MV-4-11 (cell line): ENCODE data around the gene KIAA1671.
"Not testable (repeated sequence)": the region's sequence is repeated elsewhere in the genome, so short reads cannot be mapped to it uniquely, and the experiment has no call there.

Source experiments
- DNase-seq: peaks from one replicate; lab custom pipeline; 2025; lab: John Stamatoyannopoulos, UW

Gene KIAA1671

DNA sequence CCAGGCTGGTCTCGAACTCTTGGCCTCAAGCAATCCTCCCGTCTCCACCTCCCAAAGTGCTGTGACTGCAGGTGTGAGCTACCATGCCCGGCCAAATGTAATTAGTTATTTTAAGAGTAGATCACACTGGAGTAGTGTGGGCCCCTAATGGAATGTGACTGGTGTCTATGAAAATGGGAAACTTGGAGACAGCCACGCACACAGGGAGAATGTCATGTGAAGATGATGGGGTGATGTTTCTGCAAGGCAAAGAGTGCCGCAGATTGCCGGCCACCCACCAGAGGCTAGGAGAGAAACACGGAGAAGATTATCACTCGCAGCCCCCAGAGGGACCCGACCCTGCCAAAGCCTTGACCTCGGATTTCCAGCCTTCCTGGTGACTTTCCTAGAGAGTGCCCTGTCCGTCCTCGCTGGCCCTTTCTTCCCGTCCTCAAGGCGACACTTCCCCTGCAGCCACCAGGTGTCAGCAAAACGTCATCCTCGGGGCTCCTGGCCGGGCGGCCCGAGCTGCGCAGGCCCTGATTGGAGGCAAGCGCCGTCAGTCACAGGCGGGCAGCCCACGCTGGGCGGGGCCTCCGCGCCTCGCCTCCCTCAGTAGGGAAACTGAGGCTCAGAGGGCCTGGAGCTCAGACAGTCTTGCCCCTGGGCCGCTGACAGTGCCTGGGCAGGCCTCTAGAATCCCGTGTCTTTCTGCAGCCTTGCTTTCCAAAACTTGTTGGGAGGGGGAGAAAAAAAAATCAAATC, 283.2 kb downstream of the KIAA1671 start:
- DNase-seq = peak; percentile 49

DNA sequence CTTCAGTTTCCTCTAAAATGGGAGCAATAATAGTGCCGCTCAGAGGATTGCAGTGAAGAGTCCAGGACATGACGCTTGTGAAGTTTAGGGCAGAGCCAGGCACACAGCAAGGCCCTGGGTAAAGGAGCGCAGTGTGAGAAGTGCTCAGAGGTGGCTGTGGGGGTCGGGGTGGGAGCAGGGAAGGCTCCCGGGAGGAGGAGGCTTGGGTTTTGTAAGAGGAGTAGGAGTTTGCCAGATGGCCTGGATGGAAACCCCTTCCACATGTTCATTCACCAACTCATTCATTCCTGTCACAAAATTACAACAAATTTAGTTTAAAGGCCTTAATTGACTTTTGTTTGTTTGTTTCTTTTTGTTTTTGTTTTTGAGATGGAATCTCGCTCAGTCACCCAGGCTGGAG, 283.9 kb downstream of the KIAA1671 start:
- DNase-seq = no peak

DNA sequence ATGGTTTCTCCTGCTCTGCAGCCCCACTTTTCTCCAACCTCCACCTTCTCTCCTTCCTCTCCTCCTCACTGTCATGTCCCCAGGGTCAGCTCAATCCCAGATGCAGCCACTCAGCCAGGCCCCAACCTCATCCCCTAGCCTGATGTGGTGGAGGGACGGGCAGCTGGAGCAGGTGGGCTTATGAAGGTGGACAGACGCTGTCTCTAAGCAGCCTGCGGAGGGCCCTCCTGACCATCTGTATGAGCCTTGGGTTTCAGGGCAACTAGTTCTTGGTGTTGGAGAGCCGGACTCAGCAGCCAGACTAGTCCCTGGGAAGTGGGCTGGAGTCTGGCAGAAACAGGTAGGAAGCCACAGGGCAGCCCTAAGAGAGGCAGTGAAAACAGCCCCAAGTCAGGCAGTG, 285.0 kb downstream of the KIAA1671 start:
- no peak for DNase-seq

DNA sequence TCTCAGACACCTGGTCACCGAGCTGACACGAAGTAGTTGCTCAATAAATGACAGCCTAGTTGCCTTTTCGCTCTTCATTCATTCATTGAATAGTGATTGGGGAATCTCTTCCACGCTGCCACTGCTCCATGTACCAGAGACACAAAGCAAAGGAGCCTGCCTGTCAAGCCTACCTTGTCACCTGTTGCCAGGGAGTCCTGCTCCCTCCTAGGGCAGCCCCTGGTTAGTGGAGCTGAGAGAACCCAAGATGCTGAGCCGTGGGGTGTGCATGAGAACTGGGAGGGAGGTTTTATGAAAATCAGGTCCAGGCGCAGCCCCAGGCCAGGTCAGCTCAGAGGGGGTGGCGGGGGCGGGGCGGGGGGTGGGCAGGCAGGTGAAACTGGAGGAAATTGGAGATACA, 285.5 kb downstream of the KIAA1671 start:
- not testable (repeated sequence) for DNase-seq
